22Rv1 (cell line): Measurements from ENCODE around the gene AKAP6.

ENCODE experiments used
- CTCF ChIP-seq: fragments of 450-650 bp; IDR thresholded peaks from 2 replicates; pipeline ENCODE4 v1.5.1; 2017; ENCODE audit warnings: mild to moderate bottlenecking
- ZFX ChIP-seq: fragments of 450-650 bp; IDR thresholded peaks from 2 replicates; pipeline ENCODE4 v1.6.1; 2017; ENCODE audit warnings: antibody characterized with exemption, borderline replicate concordance

- TF ChIP-seq CTCF (no peak), ZFX (no peak)
These were observed 236.2 kb downstream of the AKAP6 start for GRCh38 chr14:32565256-32565655.
